ENCODE results near the gene ZFAND2B. TPM values are rescaled to one million over a fixed set of nuclear protein-coding genes. Genes with fewer than 3 reads are reported as not detected.

Gene ZFAND2B
- total RNA-seq, 1 donor = 25.0 TPM

DNA sequence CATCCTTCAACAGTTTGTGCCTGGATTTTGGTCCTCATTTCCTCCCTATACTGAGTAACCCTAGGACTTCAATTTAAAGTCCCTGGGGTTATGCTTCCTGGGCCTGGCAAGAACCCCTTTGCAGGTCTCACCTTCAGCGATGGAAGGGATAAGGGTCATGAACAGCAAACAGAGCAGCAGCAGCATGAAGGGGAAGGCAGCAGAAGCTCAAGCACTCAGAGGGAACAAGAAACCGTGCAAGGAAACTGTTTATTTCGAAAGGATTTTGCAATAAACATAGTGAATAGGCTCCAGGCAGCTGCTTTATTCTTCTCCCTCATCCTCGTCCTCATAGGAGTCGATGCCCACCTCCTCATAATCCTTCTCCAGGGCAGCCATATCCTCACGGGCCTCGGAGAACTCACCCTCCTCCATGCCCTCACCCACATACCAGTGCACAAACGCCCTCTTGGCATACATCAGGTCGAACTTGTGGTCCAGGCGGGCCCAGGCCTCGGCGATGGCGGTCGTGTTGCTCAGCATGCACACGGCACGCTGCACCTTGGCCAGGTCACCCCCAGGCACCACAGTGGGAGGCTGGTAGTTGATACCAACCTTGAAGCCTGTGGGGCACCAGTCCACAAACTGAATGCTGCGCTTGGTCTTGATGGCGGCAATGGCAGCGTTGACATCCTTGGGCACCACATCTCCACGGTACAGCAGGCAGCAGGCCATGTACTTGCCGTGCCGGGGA is 43.6 kb downstream of the ZFAND2B start:
- Histone ChIP-seq H4K20me1 (ENCODE audit: insufficient read depth, low read length) (no peaks in the 10 kb centered on the region), H3K4me2 (ENCODE audit: insufficient read depth, low read length) (peak overlapping the region; percentile 66), H3K4me3 (ENCODE audit: insufficient read depth, low read length) (peak overlapping the region; percentile 26), H3K79me2 (ENCODE audit: insufficient read depth, low read length) (peaks cover 29% of the 10 kb centered on the region), H2AFZ (ENCODE audit: low read length) (no peak overlapping the region), H3K27me3 (ENCODE audit: insufficient read depth, low read length) (no peaks in the 10 kb centered on the region), H3K36me3 (ENCODE audit: insufficient read depth, low read length) (peaks cover 23% of the 10 kb centered on the region), H3K27ac (ENCODE audit: low read depth, low read length) (peak overlapping the region; percentile 88), H3K9me3 (ENCODE audit: low read depth, low read length) (no peaks in the 10 kb centered on the region), H3K4me1 (ENCODE audit: insufficient read depth, low read length) (peaks cover 70% of the 10 kb centered on the region)
- TF ChIP-seq, protein P1, sequence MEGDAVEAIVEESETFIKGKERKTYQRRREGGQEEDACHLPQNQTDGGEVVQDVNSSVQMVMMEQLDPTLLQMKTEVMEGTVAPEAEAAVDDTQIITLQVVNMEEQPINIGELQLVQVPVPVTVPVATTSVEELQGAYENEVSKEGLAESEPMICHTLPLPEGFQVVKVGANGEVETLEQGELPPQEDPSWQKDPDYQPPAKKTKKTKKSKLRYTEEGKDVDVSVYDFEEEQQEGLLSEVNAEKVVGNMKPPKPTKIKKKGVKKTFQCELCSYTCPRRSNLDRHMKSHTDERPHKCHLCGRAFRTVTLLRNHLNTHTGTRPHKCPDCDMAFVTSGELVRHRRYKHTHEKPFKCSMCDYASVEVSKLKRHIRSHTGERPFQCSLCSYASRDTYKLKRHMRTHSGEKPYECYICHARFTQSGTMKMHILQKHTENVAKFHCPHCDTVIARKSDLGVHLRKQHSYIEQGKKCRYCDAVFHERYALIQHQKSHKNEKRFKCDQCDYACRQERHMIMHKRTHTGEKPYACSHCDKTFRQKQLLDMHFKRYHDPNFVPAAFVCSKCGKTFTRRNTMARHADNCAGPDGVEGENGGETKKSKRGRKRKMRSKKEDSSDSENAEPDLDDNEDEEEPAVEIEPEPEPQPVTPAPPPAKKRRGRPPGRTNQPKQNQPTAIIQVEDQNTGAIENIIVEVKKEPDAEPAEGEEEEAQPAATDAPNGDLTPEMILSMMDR (IDR thresholded peaks at IDR 0.05; ENCODE audit: extremely low read depth, low read depth, low read length) = no peak
- DNase-seq (ENCODE audit: insufficient read length, low spot score, missing footprints) = no peak

- H3K79me2 ChIP-seq (ENCODE audit: insufficient read depth, low read length) = peaks cover 14% of the 10 kb centered on the region
- no peaks in the 10 kb centered on the region for H3K9me3 ChIP-seq (ENCODE audit: low read depth, low read length)
- H2AFZ ChIP-seq (ENCODE audit: low read length) = no peak overlapping the region
- peaks cover 23% of the 10 kb centered on the region for H3K36me3 ChIP-seq (ENCODE audit: insufficient read depth, low read length)
- peaks cover 60% of the 10 kb centered on the region for H3K4me1 ChIP-seq (ENCODE audit: insufficient read depth, low read length)
- peak overlapping the region; percentile 52 for H3K27ac ChIP-seq (ENCODE audit: low read depth, low read length)
- TF ChIP-seq, protein P1 (IDR thresholded peaks at IDR 0.05; ENCODE audit: extremely low read depth, low read depth, low read length) = no peak
- H4K20me1 ChIP-seq (ENCODE audit: insufficient read depth, low read length) = no peaks in the 10 kb centered on the region
- H3K4me3 ChIP-seq (ENCODE audit: insufficient read depth, low read length) = peak overlapping the region; percentile 80
- no peaks in the 10 kb centered on the region for H3K27me3 ChIP-seq (ENCODE audit: insufficient read depth, low read length)
- H3K4me2 ChIP-seq (ENCODE audit: insufficient read depth, low read length) = peak overlapping the region; percentile 93
- DNase-seq (ENCODE audit: insufficient read length, low spot score, missing footprints) = peak; percentile 93
These were observed 45.1 kb downstream of the ZFAND2B start for GRCh38 chr2:219251656-219252055.

DNA sequence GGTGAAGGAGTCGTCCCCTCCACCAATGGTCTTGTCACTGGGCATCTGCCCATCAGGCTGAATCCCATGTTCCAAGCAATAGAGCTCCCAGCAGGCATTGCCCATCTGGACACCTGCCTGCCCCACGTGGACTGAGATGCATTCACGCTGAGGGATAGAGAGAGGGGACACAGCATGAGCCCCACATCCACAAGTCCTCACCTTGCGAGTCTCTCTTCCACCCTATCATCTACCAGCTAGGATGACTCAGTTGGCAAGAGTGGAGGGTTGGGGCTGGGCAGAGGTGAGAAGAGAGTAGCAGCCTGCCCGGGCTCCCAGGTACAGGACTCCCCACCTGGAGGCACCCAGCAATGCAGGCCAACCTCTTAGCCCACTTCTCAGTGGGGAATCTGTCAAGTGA is 45.5 kb downstream of the ZFAND2B start:
- Histone ChIP-seq H3K27me3 (ENCODE audit: insufficient read depth, low read length) (no peaks in the 10 kb centered on the region), H3K4me1 (ENCODE audit: insufficient read depth, low read length) (peaks cover 60% of the 10 kb centered on the region), H3K79me2 (ENCODE audit: insufficient read depth, low read length) (peaks cover 10% of the 10 kb centered on the region), H3K9me3 (ENCODE audit: low read depth, low read length) (no peaks in the 10 kb centered on the region), H4K20me1 (ENCODE audit: insufficient read depth, low read length) (no peaks in the 10 kb centered on the region), H3K36me3 (ENCODE audit: insufficient read depth, low read length) (peaks cover 20% of the 10 kb centered on the region), H3K4me3 (ENCODE audit: insufficient read depth, low read length) (peak overlapping the region; percentile 80), H2AFZ (ENCODE audit: low read length) (no peak overlapping the region), H3K27ac (ENCODE audit: low read depth, low read length) (peak overlapping the region; percentile 52), H3K4me2 (ENCODE audit: insufficient read depth, low read length) (peak overlapping the region; percentile 93)
- DNase-seq (ENCODE audit: insufficient read length, low spot score, missing footprints) = no peak
- TF ChIP-seq, protein P1 (IDR thresholded peaks at IDR 0.05; ENCODE audit: extremely low read depth, low read depth, low read length) = no peak

- peak overlapping the region; percentile 76 for H2AFZ ChIP-seq (ENCODE audit: low read length)
- H3K79me2 ChIP-seq (ENCODE audit: insufficient read depth, low read length) = peaks cover 5% of the 10 kb centered on the region
- H3K4me3 ChIP-seq (ENCODE audit: insufficient read depth, low read length) = peak overlapping the region; percentile 80
- H3K27ac ChIP-seq (ENCODE audit: low read depth, low read length) = peak overlapping the region; percentile 52
- peak; percentile 79 for DNase-seq (ENCODE audit: insufficient read length, low spot score, missing footprints)
- H3K36me3 ChIP-seq (ENCODE audit: insufficient read depth, low read length) = peaks cover 16% of the 10 kb centered on the region
- peaks cover 60% of the 10 kb centered on the region for H3K4me1 ChIP-seq (ENCODE audit: insufficient read depth, low read length)
- no peaks in the 10 kb centered on the region for H4K20me1 ChIP-seq (ENCODE audit: insufficient read depth, low read length)
- H3K27me3 ChIP-seq (ENCODE audit: insufficient read depth, low read length) = no peaks in the 10 kb centered on the region
- TF ChIP-seq, protein P1 (IDR thresholded peaks at IDR 0.05; ENCODE audit: extremely low read depth, low read depth, low read length) = no peak
- peak overlapping the region; percentile 93 for H3K4me2 ChIP-seq (ENCODE audit: insufficient read depth, low read length)
- H3K9me3 ChIP-seq (ENCODE audit: low read depth, low read length) = no peaks in the 10 kb centered on the region
These were observed 46.0 kb downstream of the ZFAND2B start for GRCh38 chr2:219252570-219252899.
